Esophagus squamous epithelium (tissue), 5 donors: ENCODE results near the gene TMEM184B. TPM values are rescaled to one million over a fixed set of nuclear protein-coding genes. Genes with fewer than 3 reads are reported as not detected.

ENCODE experiments used
- DNase-seq: peaks from one replicate; lab custom pipeline; 2025; lab: John Stamatoyannopoulos, UW
- H3K27ac ChIP-seq, 4 donors: fragments of 200-600 bp; sonication (generic); one replicate each; pipeline ENCODE4 v1.5.1; 2016 to 2019; ENCODE audit warnings: mild to moderate bottlenecking in 1 of 4
- H3K27me3 ChIP-seq, 4 donors: fragments of 200-600 bp; sonication (generic); 1 replicate in 3 of 4; 2 replicates in 1 of 4; pipeline versions ENCODE4 v1.5.1 to v1.6.0; 2017 to 2021; ENCODE audit warnings: antibody characterized with exemption in 1 of 4
- H3K36me3 ChIP-seq, 3 donors: fragments of 200-600 bp; sonication (generic); one replicate each; pipeline ENCODE4 v1.5.1; 2016 to 2019
- H3K4me1 ChIP-seq, 3 donors: fragments of 200-600 bp; sonication (generic); one replicate each; pipeline ENCODE4 v1.5.1; 2017 to 2019
- H3K4me3 ChIP-seq, 4 donors: fragments of 200-600 bp; sonication (generic); 1 replicate in 3 of 4; 2 replicates in 1 of 4; pipeline ENCODE4 v1.5.1; 2016 to 2019; ENCODE audit warnings: mild to moderate bottlenecking in 2 of 4, moderate library complexity in 1 of 4
- H3K9me3 ChIP-seq, 3 donors: fragments of 200-600 bp; sonication (generic); one replicate each; pipeline ENCODE4 v1.5.1; 2016 to 2019
- POLR2A ChIP-seq, 4 donors: fragments of 450-650 bp; IDR thresholded peaks; one replicate each; pipeline ENCODE4 v1.6.1; 2017; ENCODE audit warnings: antibody characterized with exemption in 4 of 4, mild to moderate bottlenecking in 4 of 4, moderate library complexity in 3 of 4
- WGBS, 2 donors: methylation state at CpG; one replicate each; pipeline ENCODE4 v1.1.5; 2018; 5-methylcytosine and 5-hydroxymethylcytosine counted together
- intact Hi-C: fragments of 100-400 bp; cut with DNase I; formaldehyde crosslinking; loops from one replicate; pipeline ENCODE4 v1.15.0; 2022
- total RNA-seq, 4 donors: library from RNA; depleted of rRNA; stranded (reverse); fragments of >200 nt; gene quantifications; one replicate each; pipeline ENCODE4 v1.1.0, GENCODE V29; 2016
- TF ChIP-seq, protein P1 (sequence below), 6 experiments: fragments of 450-650 bp in 4 of 6; fragments of 200-600 bp in 2 of 6; sonication (generic) in 2 of 6; IDR thresholded peaks; one replicate each; pipeline ENCODE4 v1.5.1; 2016 to 2019; ENCODE audit warnings: antibody characterized with exemption in 6 of 6, mild to moderate bottlenecking in 4 of 6, moderate library complexity in 4 of 6
- donor health status: DM: yes; HTN: yes; CAD: no.

The TMEM184B gene
- total RNA-seq, 4 donors from 2014 or later, result 22.5 to 55.1 (median 28.3) TPM

DNA sequence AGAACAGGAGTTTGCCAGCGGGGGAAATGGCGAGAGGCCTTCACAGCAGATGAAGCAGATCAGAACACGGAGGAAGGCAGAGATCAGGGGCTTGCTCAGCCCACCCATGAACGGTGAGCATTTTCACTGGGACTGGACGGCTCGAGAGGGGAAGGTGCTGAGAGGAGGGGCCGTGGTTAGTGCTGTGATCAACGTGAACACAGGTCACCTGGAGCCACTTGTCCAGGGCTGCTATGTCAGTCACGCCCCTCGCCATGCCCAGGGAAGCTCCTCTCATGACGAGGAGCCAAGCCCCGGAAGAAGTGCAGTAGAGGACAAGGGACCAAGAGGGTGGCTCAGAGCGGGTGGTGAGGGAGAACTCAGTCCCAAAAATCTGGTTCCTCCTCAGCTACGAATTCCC is 98.2 kb downstream of the TMEM184B start:
- no peak for DNase-seq
- 83 to 90% methylated on average over 8 to 14 of the region's 14 CpGs for WGBS, 2 donors

DNA sequence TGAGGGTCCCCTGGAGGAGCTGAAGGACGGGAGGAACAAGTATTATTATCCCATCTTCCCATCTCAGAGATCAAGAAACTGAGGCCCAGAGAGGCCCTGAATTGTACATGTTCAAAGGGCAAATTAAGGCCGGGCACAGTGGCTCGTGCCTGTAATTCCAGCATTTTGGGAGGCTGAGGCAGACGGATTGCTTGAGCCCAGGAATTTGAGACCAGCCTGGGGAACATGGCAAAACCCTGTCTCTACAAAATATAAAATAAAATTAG is 99.2 kb downstream of the TMEM184B start:
- WGBS, 2 donors, result 86 to 100% methylated on average over 1 to 3 of the region's 4 CpGs
- Histone ChIP-seq H3K4me3 (no peak overlapping the region), H3K27ac (peak overlapping the region in 1 of 4 donors; percentile 80), H3K27me3 (no peaks in the 10 kb centered on the region), H3K36me3 (peaks cover 0 to 10% (median 0%) of the 10 kb centered on the region in 3 donors), H3K4me1 (peaks cover 24 to 69% (median 48%) of the 10 kb centered on the region in 3 donors), H3K9me3 (no peaks in the 10 kb centered on the region)
- no peak for DNase-seq
- TF ChIP-seq, protein P1, sequence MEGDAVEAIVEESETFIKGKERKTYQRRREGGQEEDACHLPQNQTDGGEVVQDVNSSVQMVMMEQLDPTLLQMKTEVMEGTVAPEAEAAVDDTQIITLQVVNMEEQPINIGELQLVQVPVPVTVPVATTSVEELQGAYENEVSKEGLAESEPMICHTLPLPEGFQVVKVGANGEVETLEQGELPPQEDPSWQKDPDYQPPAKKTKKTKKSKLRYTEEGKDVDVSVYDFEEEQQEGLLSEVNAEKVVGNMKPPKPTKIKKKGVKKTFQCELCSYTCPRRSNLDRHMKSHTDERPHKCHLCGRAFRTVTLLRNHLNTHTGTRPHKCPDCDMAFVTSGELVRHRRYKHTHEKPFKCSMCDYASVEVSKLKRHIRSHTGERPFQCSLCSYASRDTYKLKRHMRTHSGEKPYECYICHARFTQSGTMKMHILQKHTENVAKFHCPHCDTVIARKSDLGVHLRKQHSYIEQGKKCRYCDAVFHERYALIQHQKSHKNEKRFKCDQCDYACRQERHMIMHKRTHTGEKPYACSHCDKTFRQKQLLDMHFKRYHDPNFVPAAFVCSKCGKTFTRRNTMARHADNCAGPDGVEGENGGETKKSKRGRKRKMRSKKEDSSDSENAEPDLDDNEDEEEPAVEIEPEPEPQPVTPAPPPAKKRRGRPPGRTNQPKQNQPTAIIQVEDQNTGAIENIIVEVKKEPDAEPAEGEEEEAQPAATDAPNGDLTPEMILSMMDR (IDR thresholded peaks at IDR 0.05), result no peak
- TF ChIP-seq POLR2A (IDR thresholded peaks at IDR 0.05), result no peak
- intact Hi-C loops, result no loop called here

More for the DNA sequence above, 98.2 kb downstream of the TMEM184B start:
- H3K4me1 ChIP-seq, result peaks cover 25 to 72% (median 50%) of the 10 kb centered on the region in 3 donors
- TF ChIP-seq, protein P1 (IDR thresholded peaks at IDR 0.05), result no peak
- no peak for TF ChIP-seq POLR2A (IDR thresholded peaks at IDR 0.05)
- H3K36me3 ChIP-seq, result no peaks in the 10 kb centered on the region
- peak overlapping the region in 3 of 4 donors; percentile 3 to 99 (median 97) for H3K27ac ChIP-seq
- intact Hi-C loops, result no loop called here
- H3K27me3 ChIP-seq, result no peaks in the 10 kb centered on the region
- H3K9me3 ChIP-seq, result no peaks in the 10 kb centered on the region
- no peak overlapping the region for H3K4me3 ChIP-seq

DNA sequence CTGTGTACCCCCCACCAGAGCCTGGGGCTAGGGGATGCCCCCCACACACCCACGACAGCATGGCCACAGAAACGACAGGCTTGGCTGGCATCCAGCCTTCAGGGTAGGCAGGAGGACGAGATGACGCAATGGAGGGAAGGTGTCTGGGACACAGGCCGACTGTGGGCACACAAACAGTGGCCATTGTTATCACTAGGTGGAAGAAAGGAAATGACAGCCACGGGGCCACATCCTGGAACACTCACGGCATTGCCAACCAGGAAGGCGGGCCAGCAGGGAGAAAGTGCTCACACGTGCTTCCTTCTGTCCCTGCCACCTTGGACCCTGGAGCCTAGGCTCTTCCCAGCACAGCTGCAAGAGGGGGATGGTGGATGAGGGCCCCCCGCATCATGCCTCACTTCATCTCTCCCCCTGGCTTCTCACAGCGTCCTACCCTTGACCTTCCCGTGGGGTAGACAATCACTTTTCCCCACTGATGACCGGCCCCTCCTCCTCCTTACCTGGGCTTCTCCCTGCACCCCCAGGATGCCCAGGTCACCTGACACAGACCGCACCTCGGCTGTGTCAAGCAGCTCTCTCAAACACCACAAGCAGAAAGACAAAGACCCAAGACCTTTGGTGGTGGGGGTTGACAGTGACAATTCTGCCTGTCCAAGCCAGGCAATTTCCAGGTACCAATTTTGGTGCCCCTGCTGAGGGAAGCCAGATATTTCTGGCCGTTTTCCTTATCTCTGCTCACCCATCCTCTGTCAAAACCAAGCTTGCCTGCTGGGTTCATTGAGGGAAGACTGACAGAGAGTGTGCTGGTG is 99.8 kb downstream of the TMEM184B start:
- intact Hi-C loops, result no loop called here
- H3K36me3 ChIP-seq, result peaks cover 0 to 13% (median 0%) of the 10 kb centered on the region in 3 donors
- no peaks in the 10 kb centered on the region for H3K27me3 ChIP-seq
- no peaks in the 10 kb centered on the region for H3K9me3 ChIP-seq
- no peak for DNase-seq
- no peak overlapping the region for H3K4me3 ChIP-seq
- peak overlapping the region; percentile 54 to 80 (median 75) for H3K27ac ChIP-seq
- peaks cover 28 to 69% (median 48%) of the 10 kb centered on the region in 3 donors for H3K4me1 ChIP-seq
- TF ChIP-seq, protein P1 (IDR thresholded peaks at IDR 0.05), result no peak
- TF ChIP-seq POLR2A (IDR thresholded peaks at IDR 0.05), result no peak
- 39 to 45% methylated on average over 11 to 14 of the region's 16 CpGs for WGBS, 2 donors

DNA sequence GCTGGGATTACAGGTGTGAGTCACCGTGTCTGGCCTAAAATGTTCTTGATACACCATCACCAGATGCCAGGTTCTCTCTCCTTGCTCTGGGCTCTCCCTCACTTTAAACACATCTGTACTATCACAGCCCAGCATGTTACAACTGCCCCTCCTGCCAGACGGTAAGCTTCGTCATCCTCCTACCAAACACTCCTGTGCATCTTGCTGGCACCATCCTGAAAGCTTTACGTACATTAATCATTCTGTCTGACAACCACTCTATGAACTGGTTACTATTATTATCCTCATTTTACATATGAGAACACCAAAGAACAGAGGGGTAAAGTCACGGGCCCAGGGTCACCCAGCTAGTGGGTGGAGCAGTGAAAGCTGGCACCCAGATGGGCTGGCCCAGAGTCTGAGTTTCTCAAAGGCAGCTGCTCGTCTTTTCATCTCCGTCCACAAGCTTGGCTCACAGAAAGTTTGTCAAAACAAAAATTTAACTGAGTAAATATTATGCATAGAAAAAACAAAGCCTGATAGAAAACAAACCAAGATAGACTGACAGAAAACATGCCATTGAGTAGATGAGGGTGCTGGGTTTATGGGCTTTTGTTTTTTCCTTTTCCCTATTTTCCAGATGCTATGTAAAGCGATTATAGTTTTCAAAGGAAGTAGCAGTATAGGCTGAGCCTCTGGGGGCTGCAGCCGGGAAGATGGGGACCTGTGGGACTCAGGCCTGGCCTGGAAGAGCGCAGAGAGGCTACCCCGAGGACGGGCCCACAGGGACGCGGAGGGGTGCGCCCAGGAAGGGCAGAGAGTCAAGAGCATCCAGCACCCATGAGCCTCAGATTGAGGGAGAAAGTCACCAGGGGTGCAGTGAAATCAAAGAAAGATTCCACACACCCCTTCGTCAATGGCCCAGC is 100.6 kb downstream of the TMEM184B start:
- Histone ChIP-seq H3K4me3 (no peak overlapping the region), H3K9me3 (no peaks in the 10 kb centered on the region), H3K27me3 (no peaks in the 10 kb centered on the region), H3K4me1 (peaks cover 26 to 69% (median 48%) of the 10 kb centered on the region in 3 donors), H3K27ac (peak overlapping the region; percentile 54 to 80 (median 75)), H3K36me3 (peaks cover 0 to 14% (median 0%) of the 10 kb centered on the region in 3 donors)
- TF ChIP-seq, protein P1 (IDR thresholded peaks at IDR 0.05), result no peak
- TF ChIP-seq POLR2A (IDR thresholded peaks at IDR 0.05), result no peak
- 32 to 36% methylated on average over 13 to 16 of the region's 16 CpGs for WGBS, 2 donors
- no peak for DNase-seq
- intact Hi-C loops, result no loop called here
